H1 (cell line): ENCODE data around the gene CTNNBL1. TPM values are rescaled to one million over a fixed set of nuclear protein-coding genes. Genes with fewer than 3 reads are reported as not detected.

Experiments used
- BCL11A ChIP-seq, 2 experiments: IDR thresholded peaks; one replicate each; pipeline ENCODE4 v1.6.1; 2011; ENCODE audit warnings: low read depth in 2 of 2, low read length in 2 of 2, mild to moderate bottlenecking in 2 of 2
- CTBP2 ChIP-seq: IDR thresholded peaks from 2 replicates; pipeline ENCODE4 v1.7.0; 2011; ENCODE audit warnings: borderline replicate concordance, mild to moderate bottlenecking, moderate library complexity, mixed read lengths, low read length; ENCODE audit not compliant: insufficient read depth, insufficient read length
- RFX5 ChIP-seq: IDR thresholded peaks from 2 replicates; pipeline ENCODE4 v1.6.1; 2011; ENCODE audit warnings: low read depth, low read length, improper control_type of control experiment, borderline replicate concordance
- TBP ChIP-seq: IDR thresholded peaks from 2 replicates; pipeline ENCODE4 v1.6.1; 2011; ENCODE audit warnings: low read depth, low read length, improper control_type of control experiment
- polyA plus RNA-seq, 7 experiments: library from polyadenylated mRNA; depleted of rRNA in 3 of 7; stranded (reverse) in 5 of 7; unstranded in 2 of 7; fragments of >200 nt in 5 of 7; fragments of 200-250 nt in 2 of 7; gene quantifications; 1 replicate in 5 of 7; 2 replicates in 1 of 7; 4 replicates in 1 of 7; pipeline versions ENCODE4 v1.2.1 to v1.2.3, GENCODE V29; 2011 to 2013; ENCODE audit warnings: missing spikeins in 2 of 7, mixed read lengths in 2 of 7
- total RNA-seq: library from RNA; stranded (reverse); fragmentation: NEBNext Ultra II Directional; extraction: Animal tissue kit (Norgen Biotek cat#: 25700); gene quantifications from 2 replicates; pipeline ENCODE4 v1.2.1, GENCODE V29; 2021
- TF ChIP-seq, protein P1 (sequence below): IDR thresholded peaks from 2 replicates; pipeline ENCODE4 v1.6.1; 2011; ENCODE audit warnings: low read depth, mild to moderate bottlenecking, low read length; ENCODE audit not compliant: insufficient read depth

CTNNBL1 gene
- total and polyA plus RNA-seq, 2 of the 8 experiments (the other 6 are each of a cell fraction or from before 2014, with no cell fraction given) = 19.6 to 81.6 TPM

DNA sequence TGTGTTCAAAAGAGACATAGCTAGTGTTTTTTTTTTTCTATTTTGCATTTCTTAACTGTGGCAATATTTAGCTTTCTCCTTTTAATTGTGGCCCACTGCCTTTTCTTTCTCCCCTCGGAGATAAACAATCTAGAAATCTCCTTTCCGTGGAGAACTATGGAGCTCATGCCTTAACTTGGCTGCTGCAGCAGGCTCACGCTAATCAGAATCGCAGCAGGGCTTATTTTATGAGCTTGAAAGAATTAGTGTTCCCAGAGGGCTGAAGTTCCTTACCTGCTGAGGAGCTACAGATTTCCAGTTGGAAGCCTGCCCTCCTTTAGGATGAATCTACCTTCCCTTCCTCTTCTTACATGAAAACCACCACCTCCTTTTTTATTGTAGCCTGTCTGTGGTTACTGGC, 35.6 kb downstream of the CTNNBL1 start (continued):
- TF ChIP-seq CTBP2 (no peak), TBP (no peak), RFX5 (no peak), BCL11A (IDR thresholded peaks at IDR 0.05; ENCODE audit: low read depth in 2 of 2, low read length in 2 of 2) (no peak)
- TF ChIP-seq, protein P1, sequence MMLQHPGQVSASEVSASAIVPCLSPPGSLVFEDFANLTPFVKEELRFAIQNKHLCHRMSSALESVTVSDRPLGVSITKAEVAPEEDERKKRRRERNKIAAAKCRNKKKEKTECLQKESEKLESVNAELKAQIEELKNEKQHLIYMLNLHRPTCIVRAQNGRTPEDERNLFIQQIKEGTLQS = no peak
